Measurements from ENCODE around the gene OBSCN.

Gene OBSCN

GRCh38 chr1:228184152-228184551 is 23.7 kb upstream of the OBSCN start:
- TF ChIP-seq SIN3A (IDR thresholded peaks at IDR 0.05; ENCODE audit: borderline replicate concordance, insufficient read depth, low read length) = no peak
- no peak for TF ChIP-seq FOXP2 (optimal IDR thresholded peaks at IDR 0.05; ENCODE audit: borderline replicate concordance, extremely low read depth, extremely low read length, insufficient read depth)
- no peak for TF ChIP-seq REST (IDR thresholded peaks at IDR 0.05; ENCODE audit: insufficient read depth in 1 of 2, low read depth in 2 of 2, low read length in 2 of 2)
- TF ChIP-seq POLR2AphosphoS5 (IDR thresholded peaks at IDR 0.05; ENCODE audit: low read depth, low read length) = no peak
- TF ChIP-seq TAF1 (IDR thresholded peaks at IDR 0.05; ENCODE audit: borderline replicate concordance, insufficient read depth, low read length) = no peak

GRCh38 chr1:228185641-228185965 is 22.2 kb upstream of the OBSCN start:
- TF ChIP-seq REST (IDR thresholded peaks at IDR 0.05; ENCODE audit: insufficient read depth in 1 of 2, low read depth in 2 of 2, low read length in 2 of 2) = no peak
- no peak for TF ChIP-seq TAF1 (IDR thresholded peaks at IDR 0.05; ENCODE audit: borderline replicate concordance, insufficient read depth, low read length)
- TF ChIP-seq FOXP2 (optimal IDR thresholded peaks at IDR 0.05; ENCODE audit: borderline replicate concordance, extremely low read depth, extremely low read length, insufficient read depth) = no peak
- no peak for TF ChIP-seq SIN3A (IDR thresholded peaks at IDR 0.05; ENCODE audit: borderline replicate concordance, insufficient read depth, low read length)
- TF ChIP-seq POLR2AphosphoS5 (IDR thresholded peaks at IDR 0.05; ENCODE audit: low read depth, low read length) = no peak

- TF ChIP-seq FOXP2 (optimal IDR thresholded peaks at IDR 0.05; ENCODE audit: borderline replicate concordance, extremely low read depth, extremely low read length, insufficient read depth) (no peak), SIN3A (IDR thresholded peaks at IDR 0.05; ENCODE audit: borderline replicate concordance, insufficient read depth, low read length) (no peak), TAF1 (IDR thresholded peaks at IDR 0.05; ENCODE audit: borderline replicate concordance, insufficient read depth, low read length) (no peak), POLR2AphosphoS5 (IDR thresholded peaks at IDR 0.05; ENCODE audit: low read depth, low read length) (no peak), REST (IDR thresholded peaks at IDR 0.05; ENCODE audit: insufficient read depth in 1 of 2, low read depth in 2 of 2, low read length in 2 of 2) (no peak)
Measured at GRCh38 chr1:228190182-228190581, 17.7 kb upstream of the OBSCN start.

GRCh38 chr1:228190778-228191177 is 17.1 kb upstream of the OBSCN start:
- TF ChIP-seq FOXP2 (optimal IDR thresholded peaks at IDR 0.05; ENCODE audit: borderline replicate concordance, extremely low read depth, extremely low read length, insufficient read depth) = no peak
- no peak for TF ChIP-seq POLR2AphosphoS5 (IDR thresholded peaks at IDR 0.05; ENCODE audit: low read depth, low read length)
- TF ChIP-seq SIN3A (IDR thresholded peaks at IDR 0.05; ENCODE audit: borderline replicate concordance, insufficient read depth, low read length) = no peak
- no peak for TF ChIP-seq REST (IDR thresholded peaks at IDR 0.05; ENCODE audit: insufficient read depth in 1 of 2, low read depth in 2 of 2, low read length in 2 of 2)
- no peak for TF ChIP-seq TAF1 (IDR thresholded peaks at IDR 0.05; ENCODE audit: borderline replicate concordance, insufficient read depth, low read length)

GRCh38 chr1:228194436-228194835 is 13.4 kb upstream of the OBSCN start:
- TF ChIP-seq FOXP2 (optimal IDR thresholded peaks at IDR 0.05; ENCODE audit: borderline replicate concordance, extremely low read depth, extremely low read length, insufficient read depth) (no peak), REST (IDR thresholded peaks at IDR 0.05; ENCODE audit: insufficient read depth in 1 of 2, low read depth in 2 of 2, low read length in 2 of 2) (no peak), SIN3A (IDR thresholded peaks at IDR 0.05; ENCODE audit: borderline replicate concordance, insufficient read depth, low read length) (no peak)
